A673 (cell line): ENCODE results near the gene ANKZF1.

Experiments used
- CTCF ChIP-seq: fragments of 300-800, 200-600 bp; sonication (generic); conservative IDR thresholded peaks from 2 replicates; pipeline ENCODE4 v1.5.1; 2017; ENCODE audit warnings: low read depth, mild to moderate bottlenecking, antibody characterized with exemption, low read length, moderate library complexity, mixed read lengths
- EZH2 ChIP-seq: fragments of 200-600 bp; sonication (generic); IDR thresholded peaks from 2 replicates; pipeline ENCODE4 v1.6.1; 2017; ENCODE audit warnings: borderline replicate concordance, low read depth, mild to moderate bottlenecking, mixed read lengths, antibody characterized with exemption, low read length; ENCODE audit not compliant: poor library complexity, severe bottlenecking

- TF ChIP-seq EZH2 (no peak), CTCF (no peak)
Measured at GRCh38 chr2:219199470-219200211, 30.0 kb upstream of the ANKZF1 start.
